Calu3 (cell line): Measurements from ENCODE around the gene EDN3. TPM values are rescaled to one million over a fixed set of nuclear protein-coding genes. Genes with fewer than 3 reads are reported as not detected.

Experiments used
- BruUV-seq: library from RNA; stranded (reverse); fragments of 400-500 nt; replicated peaks from 2 replicates; lab custom pipeline; 2021; lab: Mats Ljungman, UMichigan
- CTCF ChIA-PET: fragments of 300-600 bp; sonication (Branson Sonifier 250); formaldehyde crosslinking; loops from one replicate; lab custom pipeline; 2022; ENCODE audit warnings: antibody characterized with exemption; lab: Charles Lee
- DNase-seq: peaks from one replicate; pipeline ENCODE4 v3.0.0; 2022
- H3K27ac Mint-ChIP-seq: one replicate; pipeline ENCODE4 v1.8.0; 2022; ENCODE audit warnings: mixed read lengths; ENCODE audit not compliant: unreplicated experiment
- H3K27me3 Mint-ChIP-seq: one replicate; pipeline ENCODE4 v1.8.0; 2022; ENCODE audit warnings: mixed read lengths; ENCODE audit not compliant: unreplicated experiment
- H3K36me3 Mint-ChIP-seq: one replicate; pipeline ENCODE4 v1.8.0; 2022; ENCODE audit warnings: mild to moderate bottlenecking, moderate library complexity, mixed read lengths; ENCODE audit not compliant: insufficient read depth, unreplicated experiment
- H3K4me1 Mint-ChIP-seq: one replicate; pipeline ENCODE4 v1.8.0; 2022; ENCODE audit warnings: mild to moderate bottlenecking, low read depth, mixed read lengths; ENCODE audit not compliant: unreplicated experiment
- H3K4me3 Mint-ChIP-seq: one replicate; pipeline ENCODE4 v1.8.0; 2022; ENCODE audit warnings: mild to moderate bottlenecking, low read depth, moderate library complexity, mixed read lengths; ENCODE audit not compliant: unreplicated experiment
- H3K9me3 Mint-ChIP-seq: one replicate; pipeline ENCODE4 v1.8.0; 2022; ENCODE audit warnings: low read depth, mixed read lengths; ENCODE audit not compliant: unreplicated experiment
- CTCF ChIP-seq: fragments of 200-600 bp; IDR thresholded peaks from one replicate; pipeline ENCODE4 v1.8.0; 2022; ENCODE audit warnings: antibody characterized with exemption; ENCODE audit not compliant: unreplicated experiment
- intact Hi-C: fragments of 100-400 bp; cut with micrococcal nuclease; formaldehyde crosslinking; loops from one replicate; pipeline ENCODE4 v1.10.0; 2022; ENCODE audit not compliant: unreplicated experiment
- total RNA-seq: library from RNA; stranded (reverse); gene quantifications from 2 replicates; pipeline ENCODE4 v1.2.3, GENCODE V29; 2022

Gene EDN3
- total RNA-seq, 1 experiment from 2014 or later: not detected

- no peaks in the 10 kb centered on the region for H3K36me3 Mint-ChIP-seq
- CTCF ChIA-PET: no interaction called here
- H3K9me3 Mint-ChIP-seq: no peaks in the 10 kb centered on the region
- DNase-seq: no peak
- no peaks in the 10 kb centered on the region for H3K4me1 Mint-ChIP-seq
- no peaks in the 10 kb centered on the region for H3K27me3 Mint-ChIP-seq
- no TSS peak for BruUV-seq
- H3K27ac Mint-ChIP-seq: no peak overlapping the region
- TF ChIP-seq CTCF: no peak
- H3K4me3 Mint-ChIP-seq: no peak overlapping the region
- intact Hi-C loops: no loop called here
These were observed 41.9 kb downstream of the EDN3 start for GRCh38 chr20:59342023-59342957.

- intact Hi-C loops: no loop called here
- no peak for DNase-seq
- BruUV-seq: no TSS peak
- H3K36me3 Mint-ChIP-seq: no peaks in the 10 kb centered on the region
- no peak overlapping the region for H3K27ac Mint-ChIP-seq
- no peak overlapping the region for H3K4me3 Mint-ChIP-seq
- H3K9me3 Mint-ChIP-seq: no peaks in the 10 kb centered on the region
- H3K27me3 Mint-ChIP-seq: no peaks in the 10 kb centered on the region
- CTCF ChIA-PET: no interaction called here
- H3K4me1 Mint-ChIP-seq: no peaks in the 10 kb centered on the region
- no peak for TF ChIP-seq CTCF
These were observed 45.6 kb downstream of the EDN3 start for GRCh38 chr20:59346061-59346460.

GRCh38 chr20:59349277-59349676, 48.9 kb downstream of the EDN3 start:
- Mint-ChIP-seq H3K27me3 (peaks cover under 1% of the 10 kb centered on the region), H3K27ac (no peak overlapping the region), H3K4me1 (no peaks in the 10 kb centered on the region), H3K36me3 (no peaks in the 10 kb centered on the region), H3K4me3 (no peak overlapping the region), H3K9me3 (no peaks in the 10 kb centered on the region)
- BruUV-seq: no TSS peak
- CTCF ChIA-PET: interaction anchor here (1.0 kb wide), 1 partner anchor 7 kb away, joined by 5 read pairs; no protein-coding TSS in a partner anchor
- no peak for DNase-seq
- intact Hi-C loops: no loop called here
- no peak for TF ChIP-seq CTCF

GRCh38 chr20:59350330-59351156, 50.1 kb downstream of the EDN3 start:
- BruUV-seq: no TSS peak

More at GRCh38 chr20:59350330-59351156, 50.1 kb downstream of the EDN3 start:
- no peaks in the 10 kb centered on the region for H3K9me3 Mint-ChIP-seq
- H3K27ac Mint-ChIP-seq: no peak overlapping the region
- DNase-seq: no peak
- H3K27me3 Mint-ChIP-seq: peaks cover 13% of the 10 kb centered on the region
- H3K4me1 Mint-ChIP-seq: no peaks in the 10 kb centered on the region
- intact Hi-C loops: no loop called here
- no peak overlapping the region for H3K4me3 Mint-ChIP-seq
- no peaks in the 10 kb centered on the region for H3K36me3 Mint-ChIP-seq
- TF ChIP-seq CTCF: no peak
- CTCF ChIA-PET: no interaction called here
